Suprapubic skin (tissue), 4 donors: ENCODE data around the gene GFPT1. TPM values are rescaled to one million over a fixed set of nuclear protein-coding genes. Genes with fewer than 3 reads are reported as not detected.
"Not testable (repeated sequence)": the region's sequence is repeated elsewhere in the genome, so short reads cannot be mapped to it uniquely, and the experiment has no call there.

Source experiments
- DNase-seq, 2 donors: peaks; one replicate each; pipeline ENCODE4 v3.0.0-alpha.2; 2019; ENCODE audit warnings: low spot score in 2 of 2
- H3K27ac ChIP-seq: fragments of 200-600 bp; sonication (generic); one replicate; pipeline ENCODE4 v1.5.1; 2019
- H3K27me3 ChIP-seq: fragments of 200-600 bp; sonication (generic); one replicate; pipeline ENCODE4 v1.5.1; 2019
- H3K36me3 ChIP-seq: fragments of 200-600 bp; sonication (generic); one replicate; pipeline ENCODE4 v1.5.1; 2019
- H3K4me1 ChIP-seq: fragments of 200-600 bp; sonication (generic); one replicate; pipeline ENCODE4 v1.5.1; 2019
- H3K4me3 ChIP-seq: fragments of 200-600 bp; sonication (generic); one replicate; pipeline ENCODE4 v1.5.1; 2019; ENCODE audit warnings: mild to moderate bottlenecking
- H3K9me3 ChIP-seq: fragments of 200-600 bp; sonication (generic); one replicate; pipeline ENCODE4 v1.5.1; 2019
- EP300 ChIP-seq: sonication (generic); formaldehyde crosslinking; IDR thresholded peaks from one replicate; pipeline ENCODE4 v1.6.1; 2017; ENCODE audit warnings: antibody characterized with exemption
- POLR2A ChIP-seq, 2 donors: fragments of 450-650 bp; IDR thresholded peaks; one replicate each; pipeline ENCODE4 v1.6.1; 2017; ENCODE audit warnings: antibody characterized with exemption in 2 of 2, mild to moderate bottlenecking in 2 of 2, moderate library complexity in 2 of 2
- POLR2AphosphoS5 ChIP-seq, 3 donors: sonication (generic); formaldehyde crosslinking; IDR thresholded peaks; one replicate each; pipeline ENCODE4 v1.6.1; 2017; ENCODE audit warnings: antibody characterized with exemption in 3 of 3
- WGBS: methylation state at CpG from one replicate; pipeline ENCODE4 v1.1.5; 2018; 5-methylcytosine and 5-hydroxymethylcytosine counted together
- total RNA-seq, 4 donors: library from RNA; depleted of rRNA; stranded (reverse); fragments of >200 nt; gene quantifications; one replicate each; pipeline ENCODE4 v1.1.0, GENCODE V29; 2016
- TF ChIP-seq, protein P1 (sequence below), 2 donors: fragments of 200-600 bp in 1 of 2; fragments of 450-650 bp in 1 of 2; sonication (generic) in 1 of 2; IDR thresholded peaks; one replicate each; pipeline ENCODE4 v1.5.1; 2016 to 2019; ENCODE audit warnings: antibody characterized with exemption in 2 of 2, mild to moderate bottlenecking in 1 of 2, moderate library complexity in 1 of 2

Gene GFPT1
- total RNA-seq, 4 donors from 2014 or later = 10.0 to 17.0 (median 12.7) TPM

DNA sequence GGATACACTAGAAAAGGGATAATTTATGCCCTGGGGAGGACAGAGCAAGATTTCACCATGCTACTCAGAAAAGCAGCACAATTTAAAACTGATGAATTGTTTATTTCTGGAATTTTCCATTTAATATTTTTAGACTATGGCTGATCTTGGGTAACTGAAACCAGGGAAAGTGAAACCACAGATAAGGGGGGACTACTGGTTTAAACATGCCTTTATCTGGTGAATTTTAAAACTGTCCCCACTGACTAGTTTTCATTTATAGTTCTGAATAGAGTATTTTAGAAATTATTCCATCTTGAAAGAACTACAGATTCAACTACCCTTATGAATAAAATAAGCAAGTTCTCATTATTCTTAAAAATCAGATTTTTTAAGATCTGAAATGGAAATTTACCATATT is 35.2 kb upstream of the GFPT1 start:
- Histone ChIP-seq H3K4me3 (no peak overlapping the region), H3K4me1 (peaks cover 2% of the 10 kb centered on the region), H3K27me3 (no peaks in the 10 kb centered on the region), H3K36me3 (peaks cover 55% of the 10 kb centered on the region), H3K27ac (no peak overlapping the region), H3K9me3 (no peaks in the 10 kb centered on the region)
- no peak for TF ChIP-seq EP300
- no peak for TF ChIP-seq POLR2A (IDR thresholded peaks at IDR 0.05)
- no peak for TF ChIP-seq POLR2AphosphoS5 (IDR thresholded peaks at IDR 0.05)
- TF ChIP-seq, protein P1, sequence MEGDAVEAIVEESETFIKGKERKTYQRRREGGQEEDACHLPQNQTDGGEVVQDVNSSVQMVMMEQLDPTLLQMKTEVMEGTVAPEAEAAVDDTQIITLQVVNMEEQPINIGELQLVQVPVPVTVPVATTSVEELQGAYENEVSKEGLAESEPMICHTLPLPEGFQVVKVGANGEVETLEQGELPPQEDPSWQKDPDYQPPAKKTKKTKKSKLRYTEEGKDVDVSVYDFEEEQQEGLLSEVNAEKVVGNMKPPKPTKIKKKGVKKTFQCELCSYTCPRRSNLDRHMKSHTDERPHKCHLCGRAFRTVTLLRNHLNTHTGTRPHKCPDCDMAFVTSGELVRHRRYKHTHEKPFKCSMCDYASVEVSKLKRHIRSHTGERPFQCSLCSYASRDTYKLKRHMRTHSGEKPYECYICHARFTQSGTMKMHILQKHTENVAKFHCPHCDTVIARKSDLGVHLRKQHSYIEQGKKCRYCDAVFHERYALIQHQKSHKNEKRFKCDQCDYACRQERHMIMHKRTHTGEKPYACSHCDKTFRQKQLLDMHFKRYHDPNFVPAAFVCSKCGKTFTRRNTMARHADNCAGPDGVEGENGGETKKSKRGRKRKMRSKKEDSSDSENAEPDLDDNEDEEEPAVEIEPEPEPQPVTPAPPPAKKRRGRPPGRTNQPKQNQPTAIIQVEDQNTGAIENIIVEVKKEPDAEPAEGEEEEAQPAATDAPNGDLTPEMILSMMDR (IDR thresholded peaks at IDR 0.05) = no peak
- no peak for DNase-seq

- not testable (repeated sequence) for H3K4me3 ChIP-seq, H3K9me3 ChIP-seq, H3K27ac ChIP-seq, H3K4me1 ChIP-seq, DNase-seq, H3K27me3 ChIP-seq
- 92% methylated on average over 7 of the region's 7 CpGs for WGBS
- H3K36me3 ChIP-seq = peaks cover 64% of the 10 kb centered on the region
Measured at GRCh38 chr2:69419111-69419510, 32.1 kb upstream of the GFPT1 start.

GRCh38 chr2:69416147-69416546 is 29.1 kb upstream of the GFPT1 start:
- no peak for DNase-seq
- TF ChIP-seq POLR2A (IDR thresholded peaks at IDR 0.05) (no peak), EP300 (no peak), POLR2AphosphoS5 (IDR thresholded peaks at IDR 0.05) (no peak)
- TF ChIP-seq, protein P1 (IDR thresholded peaks at IDR 0.05) = no peak
- WGBS = 80% methylated on average over 1 of the region's 1 CpG
- H3K36me3 ChIP-seq = peaks cover 74% of the 10 kb centered on the region
- H3K27me3 ChIP-seq = no peaks in the 10 kb centered on the region
- no peak overlapping the region for H3K4me3 ChIP-seq
- H3K9me3 ChIP-seq = no peaks in the 10 kb centered on the region
- H3K4me1 ChIP-seq = no peaks in the 10 kb centered on the region
- H3K27ac ChIP-seq = no peak overlapping the region

DNA sequence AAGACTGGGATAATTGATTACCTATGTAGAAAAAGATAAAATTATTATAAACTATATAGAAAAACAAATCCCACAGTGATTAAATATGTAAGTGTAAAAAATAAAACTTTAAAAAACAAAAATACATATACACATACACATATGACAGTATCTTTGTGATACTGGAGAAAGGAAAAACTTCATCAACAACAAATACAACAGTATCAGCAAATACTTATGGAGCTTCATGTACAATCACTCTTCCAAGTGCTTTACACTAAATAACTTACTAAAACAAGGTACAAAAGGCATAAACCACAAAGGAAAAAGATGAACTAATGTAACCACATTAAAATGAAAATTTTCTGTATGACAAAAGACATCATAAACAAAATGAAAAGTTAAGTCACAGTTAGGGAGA is 24.1 kb upstream of the GFPT1 start:
- Histone ChIP-seq H3K9me3 (no peaks in the 10 kb centered on the region), H3K36me3 (peaks cover 60% of the 10 kb centered on the region), H3K27me3 (no peaks in the 10 kb centered on the region), H3K4me1 (no peaks in the 10 kb centered on the region), H3K27ac (no peak overlapping the region), H3K4me3 (no peak overlapping the region)
- TF ChIP-seq POLR2AphosphoS5 (IDR thresholded peaks at IDR 0.05) (no peak), EP300 (no peak), POLR2A (IDR thresholded peaks at IDR 0.05) (no peak)
- TF ChIP-seq, protein P1 (IDR thresholded peaks at IDR 0.05) = no peak
- DNase-seq = no peak

- peaks cover 70% of the 10 kb centered on the region for H3K36me3 ChIP-seq
- no peaks in the 10 kb centered on the region for H3K4me1 ChIP-seq
- no peak overlapping the region for H3K4me3 ChIP-seq
- TF ChIP-seq POLR2AphosphoS5 (IDR thresholded peaks at IDR 0.05) (no peak), POLR2A (IDR thresholded peaks at IDR 0.05) (no peak), EP300 (no peak)
- TF ChIP-seq, protein P1 (IDR thresholded peaks at IDR 0.05) = no peak
- H3K27me3 ChIP-seq = no peaks in the 10 kb centered on the region
- no peak for DNase-seq
- H3K9me3 ChIP-seq = no peaks in the 10 kb centered on the region
- no peak overlapping the region for H3K27ac ChIP-seq
Measured at GRCh38 chr2:69405306-69405705, 18.3 kb upstream of the GFPT1 start.

DNA sequence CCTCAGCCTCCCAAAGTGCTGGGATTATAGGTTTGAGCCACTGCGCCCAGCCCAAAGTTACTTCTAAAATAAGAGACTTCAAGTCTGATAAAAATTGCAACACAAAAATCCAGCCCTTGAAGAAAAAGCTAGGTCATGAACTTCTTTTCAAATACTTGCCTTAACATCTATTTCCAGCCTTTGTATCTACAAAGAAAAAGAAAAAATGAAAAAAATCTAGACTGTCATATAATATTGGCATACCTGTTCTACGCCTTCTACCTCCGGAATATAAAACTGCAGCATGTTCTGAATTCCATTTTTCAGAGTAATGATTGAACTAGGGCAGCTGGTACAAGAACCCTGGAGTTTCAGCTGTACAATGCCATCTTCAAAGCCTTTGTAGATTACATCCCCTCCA is 13.1 kb upstream of the GFPT1 start:
- Histone ChIP-seq H3K9me3 (no peaks in the 10 kb centered on the region), H3K27me3 (no peaks in the 10 kb centered on the region), H3K4me1 (no peaks in the 10 kb centered on the region), H3K4me3 (no peak overlapping the region), H3K27ac (no peak overlapping the region), H3K36me3 (peaks cover 77% of the 10 kb centered on the region)
- no peak for DNase-seq
- 93% methylated on average over 3 of the region's 3 CpGs for WGBS
- TF ChIP-seq POLR2A (IDR thresholded peaks at IDR 0.05) = no peak
- TF ChIP-seq, protein P1 (IDR thresholded peaks at IDR 0.05) = no peak
- no peak for TF ChIP-seq EP300
- no peak for TF ChIP-seq POLR2AphosphoS5 (IDR thresholded peaks at IDR 0.05)
